ENCODE results near the gene DHRS7B.

DNA sequence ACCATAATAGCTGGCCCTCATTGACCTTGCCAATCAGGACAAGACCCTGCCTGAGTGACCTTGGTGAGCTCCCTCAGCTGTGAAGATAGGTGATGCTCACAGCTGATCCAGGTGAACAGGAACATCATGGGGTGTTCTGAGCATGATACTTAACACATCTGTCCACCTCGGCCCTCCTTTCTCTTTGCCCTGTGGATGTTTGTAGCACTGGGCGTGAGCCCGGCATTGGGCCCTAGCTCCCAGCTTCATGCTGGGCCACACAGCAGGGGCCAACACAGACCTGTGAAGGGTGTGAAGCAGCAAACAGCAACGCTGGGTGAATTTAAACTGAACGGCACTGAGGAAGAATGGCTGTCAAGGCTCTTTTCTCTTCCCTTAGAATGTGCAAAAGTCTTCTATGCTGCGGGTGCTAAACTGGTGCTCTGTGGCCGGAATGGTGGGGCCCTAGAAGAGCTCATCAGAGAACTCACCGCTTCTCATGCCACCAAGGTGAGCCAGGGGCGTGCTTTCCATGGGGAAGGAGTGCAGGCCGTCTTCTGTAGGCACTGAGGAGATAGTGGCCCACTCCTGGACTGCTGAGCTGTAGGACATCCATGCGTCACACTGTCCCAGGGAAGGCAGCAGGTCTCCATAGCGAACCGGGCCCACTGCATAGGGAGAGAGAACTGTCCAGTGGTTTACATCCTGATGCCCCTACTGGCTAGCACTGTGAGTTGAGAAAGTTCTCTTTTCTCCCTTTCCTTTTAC, 51.3 kb downstream of the DHRS7B start:
- TF ChIP-seq CTCF (IDR thresholded peaks at IDR 0.05; ENCODE audit: low read depth, low read length) (no peak), EZH2phosphoT487 (IDR thresholded peaks at IDR 0.05; ENCODE audit: low read depth) (no peak)
